K562 (cell line): ENCODE results near the gene JPH4. TPM values are rescaled to one million over a fixed set of nuclear protein-coding genes. Genes with fewer than 3 reads are reported as not detected.

Experiments used
- ATAC-seq: fragments of 200-7000 bp; cut with Tn5 transposase; 3 replicates; pipeline ENCODE4 v1.9.1; 2020; ENCODE audit warnings: moderate library complexity
- BruUV-seq: library from RNA; stranded (reverse); fragments of 400-500 nt; replicated peaks from 2 replicates; lab custom pipeline; 2021; lab: Mats Ljungman, UMichigan
- CTCF ChIA-PET: fragments of 300-600 bp; formaldehyde crosslinking; extraction: SDS; loops from one replicate; lab custom pipeline; 2021; ENCODE audit warnings: low intra/inter-chr PET ratio; lab: Yijun Ruan, JAX
- POLR2A ChIA-PET: fragments of 300-600, 350-650 bp; sonication (Branson Sonifier 250); formaldehyde crosslinking; extraction: SDS; loops from one replicate; lab custom pipeline; 2021; ENCODE audit warnings: antibody characterized with exemption, inconsistent platforms; lab: Yijun Ruan, JAX
- DNase-seq, 4 experiments: peaks; one replicate each; pipeline versions ENCODE4 v3.0.0 to v3.0.0-alpha.2; 2011 to 2018; ENCODE audit warnings: low spot score in 3 of 4, mixed read lengths in 3 of 4; ENCODE audit errors: extremely low read depth in 1 of 4
- FAIRE-seq: peaks from 2 replicates; lab custom pipeline; 2011; peaks lifted over from hg19 to GRCh38; lab: Jason Lieb, UNC
- H2AFZ ChIP-seq: 2 replicates; pipeline ENCODE4 v1.6.0; 2011; ENCODE audit warnings: low read depth, low read length, control low read depth, inconsistent platforms
- H3K27ac ChIP-seq: fragments of 200-600 bp; 3 replicates; pipeline ENCODE4 v1.8.0; 2011; ENCODE audit warnings: low read depth, mild to moderate bottlenecking, control low read depth, inconsistent platforms, low read length, moderate library complexity, mixed read lengths; ENCODE audit errors: extremely low read depth
- H3K27me3 ChIP-seq, 2 experiments: fragments of 300-600 bp in 1 of 2; 2 replicates in 1 of 2; 3 replicates in 1 of 2; pipeline versions ENCODE4 v1.6.0 to v1.8.0; 2011; ENCODE audit warnings: inconsistent platforms in 2 of 2, low read length in 2 of 2, mild to moderate bottlenecking in 1 of 2, mixed read lengths in 1 of 2, moderate library complexity in 1 of 2; ENCODE audit not compliant: control insufficient read depth in 2 of 2, insufficient read depth in 2 of 2
- H3K36me3 ChIP-seq: fragments of 300-600 bp; 3 replicates; pipeline ENCODE4 v1.8.0; 2011; ENCODE audit warnings: mild to moderate bottlenecking, low read length, inconsistent platforms; ENCODE audit not compliant: control insufficient read depth, insufficient read depth
- H3K4me1 ChIP-seq, 2 experiments: fragments of 200-600 bp in 1 of 2; replicated peaks in 1 of 2; 2 replicates in 1 of 2; 3 replicates in 1 of 2; pipeline versions ENCODE4 v1.5.1 to v1.8.0; 2011; ENCODE audit warnings: inconsistent platforms in 2 of 2, low read length in 2 of 2, mild to moderate bottlenecking in 1 of 2, mixed read lengths in 1 of 2, moderate library complexity in 1 of 2; ENCODE audit not compliant: control insufficient read depth in 2 of 2, insufficient read depth in 2 of 2
- H3K4me2 ChIP-seq: 2 replicates; pipeline ENCODE4 v1.6.1; 2011; ENCODE audit warnings: low read length, control low read depth, inconsistent platforms, mixed read lengths; ENCODE audit not compliant: insufficient read depth
- H3K4me3 ChIP-seq: fragments of 200-600 bp; sonication (generic), shearing (Covaris generic); 2 replicates; pipeline ENCODE4 v1.5.1; 2016; ENCODE audit warnings: control low read depth, inconsistent platforms
- H3K79me2 ChIP-seq: fragments of 200-600 bp; 3 replicates; pipeline ENCODE4 v1.8.0; 2011; ENCODE audit warnings: low read length, inconsistent platforms; ENCODE audit not compliant: control insufficient read depth, insufficient read depth
- H3K9ac ChIP-seq, 2 experiments: 2 replicates each; pipeline versions ENCODE4 v1.6.0 to v1.6.1; 2011; ENCODE audit warnings: low read depth in 2 of 2, low read length in 2 of 2, control low read depth in 1 of 2, inconsistent platforms in 1 of 2, mild to moderate bottlenecking in 1 of 2, mixed read lengths in 1 of 2; ENCODE audit not compliant: insufficient read depth in 1 of 2
- H3K9me1 ChIP-seq: one replicate; pipeline ENCODE4 v1.6.0; 2011; ENCODE audit warnings: inconsistent platforms, mild to moderate bottlenecking, low read length, moderate library complexity; ENCODE audit not compliant: control insufficient read depth, insufficient read depth
- H3K9me3 ChIP-seq: replicated peaks from 2 replicates; pipeline ENCODE4 v1.5.1; 2011; ENCODE audit warnings: low read depth, low read length, inconsistent platforms; ENCODE audit not compliant: control insufficient read depth, insufficient read depth
- H4K20me1 ChIP-seq: replicated peaks from 2 replicates; pipeline ENCODE4 v1.6.1; 2011; ENCODE audit warnings: low read length, inconsistent platforms, mixed read lengths; ENCODE audit not compliant: control insufficient read depth, insufficient read depth
- BRD4 ChIP-seq: fragments of 200-600 bp; sonication (generic); IDR thresholded peaks from 2 replicates; pipeline ENCODE4 v1.6.1; 2017; ENCODE audit warnings: inconsistent platforms
- CEBPZ ChIP-seq: fragments of 150-350 bp; IDR thresholded peaks from 2 replicates; pipeline ENCODE4 v1.6.1; 2014; ENCODE audit warnings: low read depth, mild to moderate bottlenecking, low read length, borderline replicate concordance
- DLX4 ChIP-seq: fragments of 250-450 bp; sonication (Bioruptor Pico); IDR thresholded peaks from 2 replicates; pipeline ENCODE4 v1.6.1; 2021; ENCODE audit warnings: mild to moderate bottlenecking
- FOXA1 ChIP-seq: fragments of 450-650 bp; IDR thresholded peaks from 2 replicates; pipeline ENCODE4 v1.6.1; 2016; ENCODE audit warnings: mild to moderate bottlenecking, borderline replicate concordance
- KAT2B ChIP-seq: IDR thresholded peaks from one replicate; pipeline ENCODE4 v1.6.1; 2012; ENCODE audit warnings: low read depth, mild to moderate bottlenecking, control low read depth, inconsistent platforms, low read length, moderate library complexity
- NONO ChIP-seq, 2 experiments: fragments of 200-400 bp in 1 of 2; fragments of 450-650 bp in 1 of 2; formaldehyde crosslinking in 1 of 2; IDR thresholded peaks; 2 replicates each; pipeline ENCODE4 v1.6.1; 2017; ENCODE audit warnings: low read depth in 2 of 2, mild to moderate bottlenecking in 2 of 2, moderate library complexity in 2 of 2, low read length in 1 of 2
- POLR2B ChIP-seq: fragments of 450-650 bp; IDR thresholded peaks from 2 replicates; pipeline ENCODE4 v1.6.1; 2018; ENCODE audit warnings: low read depth; ENCODE audit not compliant: partially characterized antibody
- PTBP1 ChIP-seq: fragments of 200-400 bp; formaldehyde crosslinking; IDR thresholded peaks from 2 replicates; pipeline ENCODE4 v1.6.1; 2017; ENCODE audit warnings: low read depth, low read length
- SMC3 ChIP-seq: conservative IDR thresholded peaks from 2 replicates; pipeline ENCODE4 v1.6.1; 2011; ENCODE audit warnings: low read depth, low read length, improper control_type of control experiment; ENCODE audit not compliant: insufficient read depth
- TEAD4 ChIP-seq, 2 experiments: sonication (generic) in 1 of 2; formaldehyde crosslinking in 1 of 2; IDR thresholded peaks; 2 replicates each; pipeline versions ENCODE4 v1.6.1 to v1.8.0; 2012 to 2022; ENCODE audit warnings: borderline replicate concordance in 1 of 2, inconsistent platforms in 1 of 2, low read length in 1 of 2, mild to moderate bottlenecking in 1 of 2, missing genetic modification reagents in 1 of 2
- ZNF175 ChIP-seq: fragments of 200-800 bp; sonication (Bioruptor generic); IDR thresholded peaks from 2 replicates; pipeline ENCODE4 v1.6.1; 2016; ENCODE audit warnings: low read depth, mild to moderate bottlenecking, missing genetic modification characterization, missing compliant biosample characterization
- ZNF232 ChIP-seq: sonication (generic); formaldehyde crosslinking; IDR thresholded peaks from 2 replicates; pipeline ENCODE4 v1.8.0; 2022; ENCODE audit warnings: mild to moderate bottlenecking, missing genetic modification reagents
- ZNF592 ChIP-seq: fragments of 450-650 bp; IDR thresholded peaks from 2 replicates; pipeline ENCODE4 v1.6.1; 2017; ENCODE audit warnings: antibody characterized with exemption, mild to moderate bottlenecking
- ZNF76 ChIP-seq: fragments of 250-450 bp; sonication (Bioruptor Pico); IDR thresholded peaks from 2 replicates; pipeline ENCODE4 v1.4.0; 2020; ENCODE audit warnings: mild to moderate bottlenecking, moderate library complexity, borderline replicate concordance
- WGBS: fragments of 100-300 bp; shearing (Covaris generic); methylation state at CpG from one replicate; pipeline ENCODE4 v1.1.6; 2016; ENCODE audit warnings: low coverage, mixed read lengths; ENCODE audit not compliant: insufficient coverage; ENCODE audit errors: missing lambda C conversion rate; 5-methylcytosine and 5-hydroxymethylcytosine counted together
- in situ Hi-C: fragments of 300-500 bp; cut with MboI; formaldehyde crosslinking; loops from 4 replicates; pipeline ENCODE4 v1.15.0; 2018; ENCODE audit warnings: inconsistent platforms, mixed read lengths
- intact Hi-C: fragments of 100-400 bp; cut with micrococcal nuclease; formaldehyde crosslinking; loops from 2 replicates; pipeline ENCODE4 v1.14.2; 2022
- polyA plus RNA-seq, 8 experiments: library from polyadenylated mRNA; depleted of rRNA in 4 of 8; stranded (reverse) in 5 of 8; unstranded in 3 of 8; fragments of >200 nt; fragmentation: Nextera tagmentation in 2 of 8; fragmentation: Illumina TruSeq in 1 of 8; extraction: Ambion mirVana in 2 of 8; extraction: Trizol in 1 of 8; gene quantifications; 2 replicates each; pipeline versions ENCODE4 v1.2.1 to v1.2.3, GENCODE V29; 2011 to 2014; ENCODE audit warnings: inconsistent platforms in 1 of 8, missing spikeins in 1 of 8
- total RNA-seq, 7 experiments: library from RNA; depleted of rRNA in 6 of 7; stranded (reverse); fragments of >200 nt in 6 of 7; fragmentation: Illumina TruSeq in 2 of 7; extraction: Trizol in 2 of 7; gene quantifications; 2 replicates each; pipeline versions ENCODE4 v1.2.1 to v1.2.3, GENCODE V29; 2011 to 2021; ENCODE audit warnings: low replicate concordance in 1 of 7

JPH4 gene
- total and polyA plus RNA-seq, 9 of the 15 experiments (the other 6 are each of a cell fraction or from before 2014, with no cell fraction given): 0.04 to 0.13 (median 0.06) TPM; not detected in 5

- Histone ChIP-seq H3K9me3 (no peaks in the 10 kb centered on the region), H3K4me2 (no peak overlapping the region), H3K4me1 (peaks cover 7 to 13% of the 10 kb centered on the region in 2 experiments; a peak in 3 of 5 replicates), H3K79me2 (peaks cover 10% of the 10 kb centered on the region), H3K4me3 (no peak overlapping the region), H3K9me1 (no peaks in the 10 kb centered on the region), H3K36me3 (peaks cover 44% of the 10 kb centered on the region; the same call in 2 of the 3 replicates), H3K27ac (no peak overlapping the region), H4K20me1 (0 out of 2 replicates have a peak, but pooled peaks cover 3% of the 10 kb centered on the region), H3K9ac (no peak overlapping the region; a peak in 1 of 4 replicates), H3K27me3 (no peaks in the 10 kb centered on the region), H2AFZ (no peak overlapping the region)
- ChIA-PET CTCF (no interaction called here), POLR2A (no interaction called here)
- in situ Hi-C loops: loop anchor here (5.0 kb wide), 1 partner anchor 71 kb away; no protein-coding TSS in a partner anchor
- intact Hi-C loops: loop anchor here (10.0 kb wide), 1 partner anchor 233 kb away; the partner anchor contains the start of gene PABPN1
- DNase-seq (no peak), FAIRE-seq (no peak), ATAC-seq (no peak)
- BruUV-seq: no TSS peak
- 91% methylated on average over 1 of the region's 1 CpG for WGBS
- TF ChIP-seq ZNF232 (CRISPR knock-in tag): no peak
- TF ChIP-seq TEAD4 (IDR thresholded peaks at IDR 0.05; ENCODE audit: low read length): no peak
- TF ChIP-seq TEAD4 (CRISPR knock-in tag; IDR thresholded peaks at IDR 0.05; ENCODE audit: borderline replicate concordance): no peak
- TF ChIP-seq POLR2B: no peak
- TF ChIP-seq NONO (IDR thresholded peaks at IDR 0.05; ENCODE audit: low read depth in 2 of 2, low read length in 1 of 2): no peak
- no peak for TF ChIP-seq ZNF592
- no peak for TF ChIP-seq KAT2B
- TF ChIP-seq PTBP1: no peak
- TF ChIP-seq DLX4 (CRISPR knock-in tag): no peak
- TF ChIP-seq BRD4: no peak
- TF ChIP-seq ZNF175 (CRISPR knock-in tag): no peak
- TF ChIP-seq SMC3: no peak
- no peak for TF ChIP-seq FOXA1
- TF ChIP-seq CEBPZ: no peak
- no peak for TF ChIP-seq ZNF76 (CRISPR knock-in tag)
Observed at GRCh38 chr14:23557946-23558345, 20.6 kb downstream of the JPH4 start.
